ENCODE data around the gene CDHR1. TPM values are rescaled to one million over a fixed set of nuclear protein-coding genes. Genes with fewer than 3 reads are reported as not detected.

The CDHR1 gene
- total and polyA plus RNA-seq, 2 donors (not counting 1 experiment from before 2014, with no cell fraction given), result 0.05 TPM; not detected in 1

DNA sequence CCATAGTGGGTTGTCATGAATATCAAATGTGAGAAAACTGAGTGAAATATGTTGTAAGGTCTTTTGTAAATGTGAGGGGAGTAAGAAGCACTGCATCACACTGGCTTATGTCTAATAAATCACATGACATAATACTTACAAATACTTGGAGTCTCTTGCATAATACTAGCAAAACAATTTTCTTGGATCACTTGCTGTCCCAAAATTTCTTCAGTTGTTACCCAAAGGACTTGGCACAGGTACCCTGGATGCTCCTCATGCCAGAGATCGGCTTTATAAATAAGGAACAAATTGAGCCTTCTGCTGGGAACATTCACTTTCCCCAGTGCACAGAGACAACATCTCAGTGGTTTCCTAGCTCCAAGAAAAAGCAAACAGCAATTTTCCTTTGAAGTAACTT, 36.0 kb downstream of the CDHR1 start:
- TF ChIP-seq EZH2 (IDR thresholded peaks at IDR 0.05; ENCODE audit: low read length, missing control alignments), result no peak
- Histone ChIP-seq H3K9ac (ENCODE audit: insufficient read depth, low read length) (no peak overlapping the region), H2AFZ (ENCODE audit: low read length) (no peak overlapping the region), H3K4me3 (replicated peaks in 1 of 4; ENCODE audit: control extremely low read depth in 1 of 4, insufficient read depth in 1 of 4, low read depth in 3 of 4, low read length in 4 of 4) (no peak overlapping the region), H3K4me1 (ENCODE audit: control insufficient read depth, extremely low read depth, insufficient read depth, low read length) (no peaks in the 10 kb centered on the region), H3K27ac (ENCODE audit: insufficient read depth, low read length) (no peak overlapping the region), H4K20me1 (ENCODE audit: control insufficient read depth, extremely low read depth, insufficient read depth, low read length) (no peaks in the 10 kb centered on the region), H3K79me2 (ENCODE audit: control insufficient read depth, insufficient read depth, low read length) (no peaks in the 10 kb centered on the region), H3K4me2 (ENCODE audit: extremely low read depth, insufficient read depth, low read length) (no peak overlapping the region), H3K9me3 (ENCODE audit: control insufficient read depth, insufficient read depth, low read depth, low read length) (no peaks in the 10 kb centered on the region), H3K36me3 (ENCODE audit: control insufficient read depth, insufficient read depth, low read length) (no peaks in the 10 kb centered on the region), H3K27me3 (ENCODE audit: control insufficient read depth, insufficient read depth, low read length) (no peaks in the 10 kb centered on the region)
- DNase-seq (ENCODE audit: low read depth in 2 of 2), result no peak

GRCh38 chr10:84232376-84232775, 38.0 kb downstream of the CDHR1 start:
- TF ChIP-seq EZH2 (IDR thresholded peaks at IDR 0.05; ENCODE audit: low read length, missing control alignments), result no peak
- TF ChIP-seq, protein P1, sequence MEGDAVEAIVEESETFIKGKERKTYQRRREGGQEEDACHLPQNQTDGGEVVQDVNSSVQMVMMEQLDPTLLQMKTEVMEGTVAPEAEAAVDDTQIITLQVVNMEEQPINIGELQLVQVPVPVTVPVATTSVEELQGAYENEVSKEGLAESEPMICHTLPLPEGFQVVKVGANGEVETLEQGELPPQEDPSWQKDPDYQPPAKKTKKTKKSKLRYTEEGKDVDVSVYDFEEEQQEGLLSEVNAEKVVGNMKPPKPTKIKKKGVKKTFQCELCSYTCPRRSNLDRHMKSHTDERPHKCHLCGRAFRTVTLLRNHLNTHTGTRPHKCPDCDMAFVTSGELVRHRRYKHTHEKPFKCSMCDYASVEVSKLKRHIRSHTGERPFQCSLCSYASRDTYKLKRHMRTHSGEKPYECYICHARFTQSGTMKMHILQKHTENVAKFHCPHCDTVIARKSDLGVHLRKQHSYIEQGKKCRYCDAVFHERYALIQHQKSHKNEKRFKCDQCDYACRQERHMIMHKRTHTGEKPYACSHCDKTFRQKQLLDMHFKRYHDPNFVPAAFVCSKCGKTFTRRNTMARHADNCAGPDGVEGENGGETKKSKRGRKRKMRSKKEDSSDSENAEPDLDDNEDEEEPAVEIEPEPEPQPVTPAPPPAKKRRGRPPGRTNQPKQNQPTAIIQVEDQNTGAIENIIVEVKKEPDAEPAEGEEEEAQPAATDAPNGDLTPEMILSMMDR (conservative IDR thresholded peaks at IDR 0.05 in 1 of 2, IDR thresholded peaks at IDR 0.05 in 1 of 2; ENCODE audit: low read depth in 1 of 2, low read length in 2 of 2), result no peak
- no peak for DNase-seq (ENCODE audit: low read depth in 2 of 2)
- no peak overlapping the region for H3K9ac ChIP-seq (ENCODE audit: insufficient read depth, low read length)
- no peaks in the 10 kb centered on the region for H3K36me3 ChIP-seq (ENCODE audit: control insufficient read depth, insufficient read depth, low read length)
- no peak overlapping the region for H3K4me3 ChIP-seq (replicated peaks in 1 of 4; ENCODE audit: control extremely low read depth in 1 of 4, insufficient read depth in 1 of 4, low read depth in 3 of 4, low read length in 4 of 4)
- H3K4me2 ChIP-seq (ENCODE audit: extremely low read depth, insufficient read depth, low read length), result no peak overlapping the region
- no peaks in the 10 kb centered on the region for H3K79me2 ChIP-seq (ENCODE audit: control insufficient read depth, insufficient read depth, low read length)
- no peaks in the 10 kb centered on the region for H3K9me3 ChIP-seq (ENCODE audit: control insufficient read depth, insufficient read depth, low read depth, low read length)
- no peaks in the 10 kb centered on the region for H3K27me3 ChIP-seq (ENCODE audit: control insufficient read depth, insufficient read depth, low read length)
- H4K20me1 ChIP-seq (ENCODE audit: control insufficient read depth, extremely low read depth, insufficient read depth, low read length), result no peaks in the 10 kb centered on the region
- H3K27ac ChIP-seq (ENCODE audit: insufficient read depth, low read length), result no peak overlapping the region
- no peak overlapping the region for H2AFZ ChIP-seq (ENCODE audit: low read length)
- no peaks in the 10 kb centered on the region for H3K4me1 ChIP-seq (ENCODE audit: control insufficient read depth, extremely low read depth, insufficient read depth, low read length)

GRCh38 chr10:84233940-84234339, 39.6 kb downstream of the CDHR1 start:
- H3K9ac ChIP-seq (ENCODE audit: insufficient read depth, low read length), result no peak overlapping the region
- no peaks in the 10 kb centered on the region for H3K27me3 ChIP-seq (ENCODE audit: control insufficient read depth, insufficient read depth, low read length)
- no peaks in the 10 kb centered on the region for H3K79me2 ChIP-seq (ENCODE audit: control insufficient read depth, insufficient read depth, low read length)
- TF ChIP-seq, protein P1 (conservative IDR thresholded peaks at IDR 0.05 in 1 of 2, IDR thresholded peaks at IDR 0.05 in 1 of 2; ENCODE audit: low read depth in 1 of 2, low read length in 2 of 2), result no peak
- TF ChIP-seq EZH2 (IDR thresholded peaks at IDR 0.05; ENCODE audit: low read length, missing control alignments), result no peak
- H3K9me3 ChIP-seq (ENCODE audit: control insufficient read depth, insufficient read depth, low read depth, low read length), result no peaks in the 10 kb centered on the region
- no peaks in the 10 kb centered on the region for H3K36me3 ChIP-seq (ENCODE audit: control insufficient read depth, insufficient read depth, low read length)
- H4K20me1 ChIP-seq (ENCODE audit: control insufficient read depth, extremely low read depth, insufficient read depth, low read length), result no peaks in the 10 kb centered on the region
- H3K4me2 ChIP-seq (ENCODE audit: extremely low read depth, insufficient read depth, low read length), result no peak overlapping the region
- H3K4me3 ChIP-seq (replicated peaks in 1 of 4; ENCODE audit: control extremely low read depth in 1 of 4, insufficient read depth in 1 of 4, low read depth in 3 of 4, low read length in 4 of 4), result no peak overlapping the region
- DNase-seq (ENCODE audit: low read depth in 2 of 2), result no peak
- no peaks in the 10 kb centered on the region for H3K4me1 ChIP-seq (ENCODE audit: control insufficient read depth, extremely low read depth, insufficient read depth, low read length)
- H3K27ac ChIP-seq (ENCODE audit: insufficient read depth, low read length), result no peak overlapping the region
- no peak overlapping the region for H2AFZ ChIP-seq (ENCODE audit: low read length)
